Nephron progenitor cell (in vitro differentiated cells): ENCODE results near the gene CILP2.

Source experiments
- DNase-seq: peaks from one replicate; pipeline ENCODE4 v3.0.0; 2021
- H3K27ac Mint-ChIP-seq: 2 replicates; pipeline ENCODE4 v1.8.0; 2021; ENCODE audit warnings: mild to moderate bottlenecking, moderate library complexity, mixed read lengths
- H3K27me3 Mint-ChIP-seq: 2 replicates; pipeline ENCODE4 v1.8.0; 2021; ENCODE audit warnings: mild to moderate bottlenecking, low read depth, mixed read lengths; ENCODE audit not compliant: poor library complexity
- H3K36me3 Mint-ChIP-seq: 2 replicates; pipeline ENCODE4 v1.8.0; 2021; ENCODE audit warnings: low read depth, mixed read lengths
- H3K4me1 Mint-ChIP-seq: 2 replicates; pipeline ENCODE4 v1.8.0; 2021; ENCODE audit warnings: mixed read lengths
- H3K4me3 Mint-ChIP-seq: 2 replicates; pipeline ENCODE4 v1.8.0; 2021; ENCODE audit warnings: mild to moderate bottlenecking, moderate library complexity, mixed read lengths
- H3K9me3 Mint-ChIP-seq: 2 replicates; pipeline ENCODE4 v1.8.0; 2021; ENCODE audit warnings: mild to moderate bottlenecking, moderate library complexity, mixed read lengths
- TF ChIP-seq, protein P1 (sequence below): fragments of 200-600 bp; sonication (generic); IDR thresholded peaks from 2 replicates; pipeline ENCODE4 v1.5.0; 2021; ENCODE audit warnings: antibody characterized with exemption

CILP2 gene

DNA sequence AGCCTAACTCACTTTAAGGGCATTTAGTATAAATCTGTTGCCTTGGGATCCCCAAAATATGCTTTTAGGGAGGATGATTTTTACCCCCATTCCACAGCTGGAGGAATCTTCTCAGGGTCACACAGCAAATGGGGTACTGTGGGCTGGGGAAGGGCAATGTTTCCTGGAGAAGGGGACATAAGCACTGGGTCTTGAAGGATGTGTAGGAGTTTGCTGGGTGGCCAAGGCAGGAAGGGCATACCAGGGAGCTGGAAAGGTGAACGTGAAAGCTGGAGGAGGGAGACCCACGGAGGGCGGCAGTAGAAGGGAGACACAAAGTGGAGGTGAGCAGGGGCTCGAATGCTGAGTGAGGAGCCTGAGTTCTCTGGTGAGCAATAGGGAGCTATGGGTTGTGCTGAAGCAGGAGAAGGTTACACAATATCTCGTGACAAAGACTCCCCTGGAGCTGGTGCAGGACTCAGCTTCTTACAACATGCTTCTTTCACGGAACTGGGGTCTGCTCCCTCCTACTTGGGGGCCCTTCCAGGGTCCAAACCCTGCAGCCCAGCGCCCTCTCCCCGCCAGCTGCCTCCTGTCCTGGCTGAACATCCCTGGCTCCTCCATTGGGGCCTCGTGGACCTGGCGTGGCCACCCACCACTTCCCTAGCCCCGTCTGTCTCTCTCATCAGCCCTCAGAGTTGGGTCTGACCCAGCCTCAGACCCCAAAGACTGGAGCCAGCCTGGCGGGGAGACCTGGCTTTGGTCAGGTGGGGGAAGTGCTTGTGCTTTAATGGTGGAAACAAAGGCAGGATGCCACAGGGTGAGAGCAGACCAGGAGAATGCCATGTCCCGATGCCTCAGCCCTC lies 11.1 kb downstream of the CILP2 start:
- H3K4me3 Mint-ChIP-seq = no peak overlapping the region
- TF ChIP-seq, protein P1, sequence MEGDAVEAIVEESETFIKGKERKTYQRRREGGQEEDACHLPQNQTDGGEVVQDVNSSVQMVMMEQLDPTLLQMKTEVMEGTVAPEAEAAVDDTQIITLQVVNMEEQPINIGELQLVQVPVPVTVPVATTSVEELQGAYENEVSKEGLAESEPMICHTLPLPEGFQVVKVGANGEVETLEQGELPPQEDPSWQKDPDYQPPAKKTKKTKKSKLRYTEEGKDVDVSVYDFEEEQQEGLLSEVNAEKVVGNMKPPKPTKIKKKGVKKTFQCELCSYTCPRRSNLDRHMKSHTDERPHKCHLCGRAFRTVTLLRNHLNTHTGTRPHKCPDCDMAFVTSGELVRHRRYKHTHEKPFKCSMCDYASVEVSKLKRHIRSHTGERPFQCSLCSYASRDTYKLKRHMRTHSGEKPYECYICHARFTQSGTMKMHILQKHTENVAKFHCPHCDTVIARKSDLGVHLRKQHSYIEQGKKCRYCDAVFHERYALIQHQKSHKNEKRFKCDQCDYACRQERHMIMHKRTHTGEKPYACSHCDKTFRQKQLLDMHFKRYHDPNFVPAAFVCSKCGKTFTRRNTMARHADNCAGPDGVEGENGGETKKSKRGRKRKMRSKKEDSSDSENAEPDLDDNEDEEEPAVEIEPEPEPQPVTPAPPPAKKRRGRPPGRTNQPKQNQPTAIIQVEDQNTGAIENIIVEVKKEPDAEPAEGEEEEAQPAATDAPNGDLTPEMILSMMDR = no peak
- H3K36me3 Mint-ChIP-seq = no peaks in the 10 kb centered on the region
- no peak for DNase-seq
- H3K27me3 Mint-ChIP-seq = peaks cover 6% of the 10 kb centered on the region
- no peaks in the 10 kb centered on the region for H3K9me3 Mint-ChIP-seq
- peaks cover 21% of the 10 kb centered on the region for H3K4me1 Mint-ChIP-seq
- peak overlapping the region; percentile 42 for H3K27ac Mint-ChIP-seq

DNA sequence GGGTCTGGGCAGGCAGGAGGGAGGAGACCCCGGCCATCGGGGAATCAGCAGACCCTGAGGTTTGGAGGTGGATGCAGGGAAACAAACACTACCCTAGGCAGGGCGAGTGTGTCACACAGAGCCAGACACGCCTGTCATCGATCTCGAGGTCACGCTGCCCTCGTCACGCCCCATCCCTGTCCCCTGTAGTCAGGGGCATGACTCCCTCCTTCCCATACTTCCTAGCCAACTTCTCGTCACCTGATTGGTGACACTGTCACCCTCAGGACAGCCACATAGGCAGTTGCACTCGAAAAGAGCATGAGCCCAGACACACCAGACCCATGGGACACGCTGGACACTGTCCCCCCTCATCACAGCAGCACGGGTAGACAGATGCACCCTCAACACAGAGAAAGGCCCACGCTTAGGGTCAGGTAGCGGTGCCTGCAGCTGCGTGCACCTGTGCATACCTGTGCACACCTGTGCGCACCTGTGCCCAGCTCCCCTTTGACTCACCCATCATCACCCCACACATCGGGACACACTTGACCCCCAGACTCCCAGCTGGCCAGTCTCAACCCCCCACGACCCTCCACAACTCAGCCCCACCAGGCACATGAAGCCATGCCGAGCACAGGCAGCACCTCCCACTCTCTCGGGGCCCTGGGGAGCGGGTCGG lies 11.9 kb downstream of the CILP2 start:
- TF ChIP-seq, protein P1 = no peak
- Mint-ChIP-seq H3K36me3 (no peaks in the 10 kb centered on the region), H3K9me3 (no peaks in the 10 kb centered on the region), H3K4me3 (no peak overlapping the region), H3K4me1 (peaks cover 21% of the 10 kb centered on the region), H3K27me3 (peaks cover 6% of the 10 kb centered on the region), H3K27ac (peak overlapping the region; percentile 42)
- DNase-seq = no peak

DNA sequence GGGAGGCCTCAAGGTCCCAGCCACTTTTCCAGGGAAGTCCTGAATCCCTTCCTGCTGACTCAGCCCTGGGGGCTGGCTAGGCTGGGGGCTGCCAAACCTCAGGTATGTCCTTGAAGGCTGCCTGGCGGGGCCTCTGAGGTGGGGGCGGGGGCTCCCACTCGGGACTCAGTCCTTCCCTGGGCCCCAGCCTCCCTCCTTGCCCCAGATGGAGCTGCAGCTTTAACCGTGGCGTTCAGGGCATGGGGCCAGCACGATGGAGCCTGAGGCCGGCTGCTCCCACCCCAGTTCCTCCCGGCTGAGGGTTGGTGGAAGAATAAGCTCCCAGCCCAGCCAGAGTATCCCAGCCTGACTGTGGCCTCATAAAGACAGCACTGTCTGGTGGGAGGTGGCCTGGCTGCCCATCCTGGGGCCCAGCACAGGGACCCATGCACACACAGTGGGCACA lies 12.4 kb downstream of the CILP2 start:
- no peak overlapping the region for H3K27ac Mint-ChIP-seq
- TF ChIP-seq, protein P1 = no peak
- no peaks in the 10 kb centered on the region for H3K9me3 Mint-ChIP-seq
- no peaks in the 10 kb centered on the region for H3K36me3 Mint-ChIP-seq
- H3K4me1 Mint-ChIP-seq = peaks cover 21% of the 10 kb centered on the region
- H3K4me3 Mint-ChIP-seq = no peak overlapping the region
- H3K27me3 Mint-ChIP-seq = peaks cover 6% of the 10 kb centered on the region
- no peak for DNase-seq

DNA sequence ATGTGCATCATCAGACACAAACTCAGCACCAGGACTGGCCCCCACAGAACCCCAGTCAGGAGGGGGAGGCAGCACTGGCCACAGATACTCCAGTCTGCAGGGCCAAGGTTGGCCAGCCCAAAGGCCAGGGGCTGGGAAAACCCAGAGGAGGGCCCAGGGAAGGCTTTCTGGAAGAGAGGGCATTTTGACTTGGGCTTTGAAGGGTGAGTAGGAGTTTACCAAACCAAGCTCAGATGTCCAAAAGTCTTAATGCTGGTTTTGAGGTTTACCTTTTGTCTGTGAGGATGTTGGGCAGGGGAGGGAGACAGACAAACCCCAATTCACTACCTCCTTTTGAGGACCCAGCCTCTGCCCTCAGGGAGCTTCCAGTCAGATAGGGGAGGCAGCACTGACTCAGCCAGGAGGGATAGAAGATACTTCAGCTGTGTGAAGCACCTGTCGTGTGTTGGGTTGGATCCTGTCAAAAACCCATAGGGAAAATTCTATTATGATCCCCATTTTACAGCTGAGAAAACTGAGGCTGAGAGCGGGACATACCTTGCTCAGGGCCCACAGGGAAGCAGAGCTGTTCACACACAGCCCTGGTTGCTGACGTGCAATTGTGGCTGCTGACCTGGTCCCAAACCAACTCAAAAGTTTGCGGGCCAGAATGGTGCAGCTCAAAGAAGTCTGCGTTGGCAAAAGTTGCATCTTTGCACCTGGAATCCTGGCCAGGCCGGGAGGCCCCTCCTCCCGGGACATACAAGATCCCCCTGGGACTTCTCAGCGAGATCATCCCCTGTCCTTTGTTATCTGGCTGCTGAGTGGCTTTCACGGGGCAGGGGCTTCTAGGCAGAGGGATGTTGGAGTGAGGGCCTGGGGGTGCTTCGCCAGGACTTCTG lies 13.1 kb downstream of the CILP2 start:
- no peak for DNase-seq
- H3K27ac Mint-ChIP-seq = peak overlapping the region; percentile 22
- no peaks in the 10 kb centered on the region for H3K9me3 Mint-ChIP-seq

DNA sequence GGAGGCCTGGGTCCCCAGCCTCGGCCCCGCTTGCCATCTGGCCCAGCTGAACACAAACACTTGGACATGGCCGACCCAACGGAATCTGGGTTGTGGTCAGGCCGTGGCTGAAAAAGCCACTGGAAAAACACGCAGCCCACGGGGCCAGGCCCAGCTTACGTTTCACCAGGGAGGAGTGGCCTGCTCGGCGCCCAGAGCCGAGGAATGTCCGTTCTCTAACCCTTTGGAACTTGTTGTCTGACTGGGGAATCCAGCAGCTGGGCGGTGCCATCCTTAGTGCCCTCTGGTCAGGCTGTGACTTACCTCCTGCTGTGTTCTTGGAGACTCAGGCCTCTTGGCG lies 13.8 kb downstream of the CILP2 start:
- Mint-ChIP-seq H3K4me1 (peaks cover 21% of the 10 kb centered on the region), H3K4me3 (no peak overlapping the region), H3K36me3 (no peaks in the 10 kb centered on the region), H3K27me3 (peaks cover 6% of the 10 kb centered on the region), H3K9me3 (no peaks in the 10 kb centered on the region), H3K27ac (no peak overlapping the region)
- no peak for DNase-seq
- TF ChIP-seq, protein P1 = no peak

More for the DNA sequence above, 13.1 kb downstream of the CILP2 start:
- H3K4me3 Mint-ChIP-seq = no peak overlapping the region
- H3K27me3 Mint-ChIP-seq = peaks cover 6% of the 10 kb centered on the region
- TF ChIP-seq, protein P1 = no peak
- H3K36me3 Mint-ChIP-seq = no peaks in the 10 kb centered on the region
- peaks cover 21% of the 10 kb centered on the region for H3K4me1 Mint-ChIP-seq
